Measurements from ENCODE around the gene INS.

DNA sequence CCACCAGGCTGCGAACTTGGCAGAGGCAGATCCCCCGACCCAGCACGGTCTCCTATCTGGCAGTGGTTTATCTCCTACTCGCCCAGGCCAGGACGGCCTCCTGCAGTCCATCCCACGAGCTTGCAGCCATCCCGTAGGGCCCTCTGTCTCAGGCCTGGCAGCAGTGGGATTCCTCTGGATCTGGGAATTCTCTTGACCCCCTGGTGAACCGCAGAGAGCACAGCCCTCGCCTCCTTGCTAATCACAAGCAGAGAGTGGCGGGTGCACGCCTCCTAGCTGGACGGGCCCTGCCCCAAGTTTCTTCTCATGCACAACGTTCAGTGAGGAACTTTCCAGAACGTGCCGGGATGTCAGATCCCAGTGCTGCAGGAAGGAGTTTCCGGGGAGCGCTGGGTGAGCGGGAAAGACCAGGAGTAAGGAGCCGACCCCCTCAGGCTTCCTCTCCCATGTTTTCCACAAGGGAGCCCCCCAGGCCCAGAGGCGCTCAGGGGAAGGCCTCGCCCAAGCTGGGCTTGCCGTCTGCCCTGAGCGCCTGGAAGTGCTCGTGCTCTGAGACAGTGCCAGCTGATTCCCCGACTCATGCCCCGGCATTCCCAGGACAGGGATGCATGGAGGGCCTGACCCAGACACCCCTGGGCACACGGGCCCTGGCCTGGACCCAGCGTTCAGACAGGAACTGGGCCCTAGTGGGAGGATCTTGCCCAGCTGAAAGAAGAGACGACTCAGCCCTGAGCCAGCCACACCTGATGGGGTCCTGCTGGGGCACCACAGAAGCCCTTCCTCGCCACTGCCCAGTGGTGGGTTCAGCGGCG lies 46.4 kb downstream of the INS start:
- TF ChIP-seq CTCF (IDR thresholded peaks at IDR 0.05) (no peak), POLR2A (IDR thresholded peaks at IDR 0.05) (no peak)
